HepG2 (cell line): ENCODE data around the gene ZCCHC3. TPM values are rescaled to one million over a fixed set of nuclear protein-coding genes. Genes with fewer than 3 reads are reported as not detected.
A peak's percentile ranks its signal among the peaks of the same experiment; 100 is the strongest.

Experiments used
- BCL6 ChIP-seq: IDR thresholded peaks from 2 replicates; pipeline ENCODE4 v1.6.1; 2016; ENCODE audit warnings: missing genetic modification reagents, missing compliant biosample characterization
- HMGA1 ChIP-seq: sonication (generic); formaldehyde crosslinking; conservative IDR thresholded peaks from 2 replicates; pipeline ENCODE4 v1.4.0; 2020; ENCODE audit warnings: missing genetic modification reagents
- KMT2B ChIP-seq: IDR thresholded peaks from 2 replicates; pipeline ENCODE4 v1.6.1; 2016; ENCODE audit warnings: missing genetic modification reagents, missing compliant biosample characterization
- MAFG ChIP-seq: sonication (generic); formaldehyde crosslinking; IDR thresholded peaks from 2 replicates; pipeline ENCODE4 v1.5.1; 2020; ENCODE audit warnings: mild to moderate bottlenecking, missing genetic modification reagents
- POLR2AphosphoS5 ChIP-seq: IDR thresholded peaks from 2 replicates; pipeline ENCODE4 v1.6.1; 2012; ENCODE audit warnings: low read depth, low read length
- RARG ChIP-seq: sonication (generic); formaldehyde crosslinking; IDR thresholded peaks from 2 replicates; pipeline ENCODE4 v1.4.0; 2020; ENCODE audit warnings: low read depth, mild to moderate bottlenecking, missing genetic modification reagents
- SETDB1 ChIP-seq: sonication (generic); formaldehyde crosslinking; IDR thresholded peaks from 2 replicates; pipeline ENCODE4 v1.5.1; 2020; ENCODE audit warnings: missing genetic modification reagents, mild to moderate bottlenecking, borderline replicate concordance
- SNAI1 ChIP-seq: sonication (generic); formaldehyde crosslinking; IDR thresholded peaks from 2 replicates; pipeline ENCODE4 v1.5.0; 2020; ENCODE audit warnings: mild to moderate bottlenecking, missing genetic modification reagents, borderline replicate concordance
- SRSF4 ChIP-seq: fragments of 200-400 bp; formaldehyde crosslinking; IDR thresholded peaks from one replicate; pipeline ENCODE4 v1.6.1; 2018; ENCODE audit warnings: mild to moderate bottlenecking, low read depth, low read length, moderate library complexity; ENCODE audit not compliant: poor library complexity, severe bottlenecking
- ZFAT ChIP-seq: sonication (generic); formaldehyde crosslinking; conservative IDR thresholded peaks from 2 replicates; pipeline ENCODE4 v1.8.1; 2023; ENCODE audit warnings: missing genetic modification reagents, inconsistent platforms
- ZIK1 ChIP-seq: sonication (generic); formaldehyde crosslinking; IDR thresholded peaks from 2 replicates; pipeline ENCODE4 v1.5.0; 2020; ENCODE audit warnings: mild to moderate bottlenecking, low read depth, missing genetic modification reagents, borderline replicate concordance
- ZKSCAN5 ChIP-seq: sonication (generic); formaldehyde crosslinking; IDR thresholded peaks from 2 replicates; pipeline ENCODE4 v1.5.1; 2020; ENCODE audit warnings: mild to moderate bottlenecking, missing genetic modification reagents
- ZNF253 ChIP-seq: sonication (generic); formaldehyde crosslinking; IDR thresholded peaks from 2 replicates; pipeline ENCODE4 v1.8.0; 2022; ENCODE audit warnings: mild to moderate bottlenecking, missing genetic modification reagents, borderline replicate concordance
- ZNF296 ChIP-seq: sonication (generic); formaldehyde crosslinking; conservative IDR thresholded peaks from 2 replicates; pipeline ENCODE4 v1.5.0; 2020; ENCODE audit warnings: mild to moderate bottlenecking, missing genetic modification reagents
- ZNF343 ChIP-seq: sonication (generic); formaldehyde crosslinking; IDR thresholded peaks from 2 replicates; pipeline ENCODE4 v1.4.0; 2020; ENCODE audit warnings: mild to moderate bottlenecking, missing genetic modification reagents
- ZNF562 ChIP-seq: sonication (generic); formaldehyde crosslinking; IDR thresholded peaks from 2 replicates; pipeline ENCODE4 v1.8.0; 2022; ENCODE audit warnings: missing genetic modification reagents, borderline replicate concordance
- ZNF577 ChIP-seq: sonication (generic); formaldehyde crosslinking; IDR thresholded peaks from 2 replicates; pipeline ENCODE4 v1.4.0; 2020; ENCODE audit warnings: mild to moderate bottlenecking, low read depth, missing genetic modification reagents, borderline replicate concordance
- ZNF737 ChIP-seq: sonication (generic); formaldehyde crosslinking; IDR thresholded peaks from 2 replicates; pipeline ENCODE4 v1.5.0; 2020; ENCODE audit warnings: missing genetic modification reagents, mild to moderate bottlenecking, borderline replicate concordance
- ZNF780A ChIP-seq: sonication (generic); formaldehyde crosslinking; IDR thresholded peaks from 2 replicates; pipeline ENCODE4 v1.8.0; 2022; ENCODE audit warnings: mild to moderate bottlenecking, missing genetic modification reagents, moderate library complexity
- ZNF788 ChIP-seq: sonication (generic); formaldehyde crosslinking; IDR thresholded peaks from 2 replicates; pipeline ENCODE4 v1.5.0; 2020; ENCODE audit warnings: mild to moderate bottlenecking, missing genetic modification reagents, borderline replicate concordance
- polyA plus RNA-seq, 8 experiments: library from polyadenylated mRNA; depleted of rRNA in 3 of 8; stranded (reverse) in 7 of 8; unstranded in 1 of 8; fragments of >200 nt; fragmentation: Illumina TruSeq in 4 of 8; extraction: Trizol in 4 of 8; gene quantifications; 2 replicates each; pipeline versions ENCODE4 v1.2.1 to v1.2.3, GENCODE V29; 2011 to 2016; ENCODE audit warnings: low read depth in 4 of 8, missing spikeins in 1 of 8, mixed read lengths in 1 of 8; ENCODE audit not compliant: insufficient read depth in 1 of 8
- total RNA-seq, 5 experiments: library from RNA; depleted of rRNA; stranded (reverse); fragments of >200 nt; fragmentation: Illumina TruSeq; extraction: Trizol; gene quantifications; 2 replicates each; pipeline ENCODE4 v1.2.3, GENCODE V29; 2016; ENCODE audit warnings: low read depth in 1 of 5
- TF ChIP-seq, protein P1 (sequence below): sonication (generic); formaldehyde crosslinking; IDR thresholded peaks from 2 replicates; pipeline ENCODE4 v1.8.0; 2022; ENCODE audit warnings: missing genetic modification reagents, mild to moderate bottlenecking, borderline replicate concordance
- TF ChIP-seq, protein P2 (sequence below): sonication (generic); formaldehyde crosslinking; conservative IDR thresholded peaks from 2 replicates; pipeline ENCODE4 v1.8.0; 2022; ENCODE audit warnings: low read depth, missing genetic modification reagents
- TF ChIP-seq, protein P3 (sequence below): sonication (generic); IDR thresholded peaks from 2 replicates; pipeline ENCODE4 v1.6.1; 2016; ENCODE audit warnings: low read depth, borderline replicate concordance
- TF ChIP-seq, protein P4 (sequence below): sonication (generic); formaldehyde crosslinking; IDR thresholded peaks from 2 replicates; pipeline ENCODE4 v1.5.1; 2020; ENCODE audit warnings: mild to moderate bottlenecking, missing genetic modification reagents, moderate library complexity

ZCCHC3 gene
- total and polyA plus RNA-seq, 2 of the 13 experiments (the other 11 are each of a cell fraction or from before 2014, with no cell fraction given), result 46.6 to 63.0 TPM

- TF ChIP-seq, protein P1, sequence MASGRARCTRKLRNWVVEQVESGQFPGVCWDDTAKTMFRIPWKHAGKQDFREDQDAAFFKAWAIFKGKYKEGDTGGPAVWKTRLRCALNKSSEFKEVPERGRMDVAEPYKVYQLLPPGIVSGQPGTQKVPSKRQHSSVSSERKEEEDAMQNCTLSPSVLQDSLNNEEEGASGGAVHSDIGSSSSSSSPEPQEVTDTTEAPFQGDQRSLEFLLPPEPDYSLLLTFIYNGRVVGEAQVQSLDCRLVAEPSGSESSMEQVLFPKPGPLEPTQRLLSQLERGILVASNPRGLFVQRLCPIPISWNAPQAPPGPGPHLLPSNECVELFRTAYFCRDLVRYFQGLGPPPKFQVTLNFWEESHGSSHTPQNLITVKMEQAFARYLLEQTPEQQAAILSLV (CRISPR knock-in tag), result peak; percentile 51; the same call in 1 of the 2 replicates
- TF ChIP-seq, protein P2, sequence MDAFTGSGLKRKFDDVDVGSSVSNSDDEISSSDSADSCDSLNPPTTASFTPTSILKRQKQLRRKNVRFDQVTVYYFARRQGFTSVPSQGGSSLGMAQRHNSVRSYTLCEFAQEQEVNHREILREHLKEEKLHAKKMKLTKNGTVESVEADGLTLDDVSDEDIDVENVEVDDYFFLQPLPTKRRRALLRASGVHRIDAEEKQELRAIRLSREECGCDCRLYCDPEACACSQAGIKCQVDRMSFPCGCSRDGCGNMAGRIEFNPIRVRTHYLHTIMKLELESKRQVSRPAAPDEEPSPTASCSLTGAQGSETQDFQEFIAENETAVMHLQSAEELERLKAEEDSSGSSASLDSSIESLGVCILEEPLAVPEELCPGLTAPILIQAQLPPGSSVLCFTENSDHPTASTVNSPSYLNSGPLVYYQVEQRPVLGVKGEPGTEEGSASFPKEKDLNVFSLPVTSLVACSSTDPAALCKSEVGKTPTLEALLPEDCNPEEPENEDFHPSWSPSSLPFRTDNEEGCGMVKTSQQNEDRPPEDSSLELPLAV (CRISPR knock-in tag), result no peak; the same call in 1 of the 2 replicates
- TF ChIP-seq ZNF780A (0 out of 2 replicates have a peak, but pooled peaks have one; percentile 42), RARG (CRISPR knock-in tag) (no peak), ZNF577 (CRISPR knock-in tag) (0 out of 2 replicates have a peak, but pooled peaks have one; percentile 11), ZIK1 (CRISPR knock-in tag) (no peak), POLR2AphosphoS5 (peak; percentile 67), KMT2B (CRISPR knock-in tag) (peak; percentile 72; the same call in 1 of the 2 replicates), SETDB1 (CRISPR knock-in tag) (no peak), MAFG (no peak), HMGA1 (CRISPR knock-in tag) (0 out of 2 replicates have a peak, but pooled peaks have one; percentile 44), ZNF343 (peak; percentile 19; the same call in 1 of the 2 replicates), ZNF296 (CRISPR knock-in tag) (no peak), ZKSCAN5 (CRISPR knock-in tag) (no peak), SNAI1 (CRISPR knock-in tag) (no peak), BCL6 (CRISPR knock-in tag) (peak; percentile 52; the same call in 1 of the 2 replicates), ZNF737 (0 out of 2 replicates have a peak, but pooled peaks have one; percentile 30), ZNF788 (CRISPR knock-in tag) (peak; percentile 95), SRSF4 (no peak), ZNF562 (no peak), ZNF253 (CRISPR knock-in tag) (no peak), ZFAT (no peak)
- TF ChIP-seq, protein P3, sequence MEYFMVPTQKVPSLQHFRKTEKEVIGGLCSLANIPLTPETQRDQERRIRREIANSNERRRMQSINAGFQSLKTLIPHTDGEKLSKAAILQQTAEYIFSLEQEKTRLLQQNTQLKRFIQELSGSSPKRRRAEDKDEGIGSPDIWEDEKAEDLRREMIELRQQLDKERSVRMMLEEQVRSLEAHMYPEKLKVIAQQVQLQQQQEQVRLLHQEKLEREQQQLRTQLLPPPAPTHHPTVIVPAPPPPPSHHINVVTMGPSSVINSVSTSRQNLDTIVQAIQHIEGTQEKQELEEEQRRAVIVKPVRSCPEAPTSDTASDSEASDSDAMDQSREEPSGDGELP, result peak; percentile 66; the same call in 1 of the 2 replicates
- TF ChIP-seq, protein P4, sequence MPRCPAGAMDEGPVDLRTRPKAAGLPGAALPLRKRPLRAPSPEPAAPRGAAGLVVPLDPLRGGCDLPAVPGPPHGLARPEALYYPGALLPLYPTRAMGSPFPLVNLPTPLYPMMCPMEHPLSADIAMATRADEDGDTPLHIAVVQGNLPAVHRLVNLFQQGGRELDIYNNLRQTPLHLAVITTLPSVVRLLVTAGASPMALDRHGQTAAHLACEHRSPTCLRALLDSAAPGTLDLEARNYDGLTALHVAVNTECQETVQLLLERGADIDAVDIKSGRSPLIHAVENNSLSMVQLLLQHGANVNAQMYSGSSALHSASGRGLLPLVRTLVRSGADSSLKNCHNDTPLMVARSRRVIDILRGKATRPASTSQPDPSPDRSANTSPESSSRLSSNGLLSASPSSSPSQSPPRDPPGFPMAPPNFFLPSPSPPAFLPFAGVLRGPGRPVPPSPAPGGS, result no peak
Observed at GRCh38 chr20:297925-298775, 780 bp downstream of the ZCCHC3 start (continued).
